Fibroblast of pulmonary artery (primary cell): ENCODE measurements around the gene JARID2.

Experiments
- DNase-seq: peaks from one replicate; pipeline ENCODE4 v3.0.0-alpha.2; 2010; ENCODE audit warnings: low read depth
- H3K4me3 ChIP-seq: replicated peaks from 2 replicates; pipeline ENCODE4 v1.5.1; 2011; ENCODE audit warnings: low read depth, mild to moderate bottlenecking, control low read depth, low read length, moderate library complexity
- TF ChIP-seq, protein P1 (sequence below): IDR thresholded peaks from 2 replicates; pipeline ENCODE4 v1.5.1; 2011; ENCODE audit warnings: mild to moderate bottlenecking, control low read depth, low read length, inconsistent platforms; ENCODE audit errors: missing control alignments

The JARID2 gene

DNA sequence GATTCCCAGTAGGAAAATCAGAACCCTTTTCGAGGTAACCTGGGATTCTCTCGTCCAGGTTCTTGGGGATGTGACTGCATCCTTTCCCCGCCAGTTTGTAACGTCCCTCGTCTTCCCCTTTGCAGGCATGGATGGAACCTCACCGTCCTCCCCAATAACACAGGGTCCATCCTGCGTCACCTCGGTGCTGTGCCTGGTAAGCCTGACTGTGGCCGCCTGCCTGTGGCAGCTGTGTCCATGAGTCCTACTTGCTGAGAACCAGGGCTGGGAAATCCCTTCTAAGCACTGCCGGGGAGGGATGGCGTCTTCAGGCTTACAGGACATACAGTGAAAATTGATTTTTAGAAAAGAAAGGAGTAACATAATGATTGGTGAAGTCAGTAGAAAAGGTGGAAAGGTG is 261.4 kb downstream of the JARID2 start:
- no peak overlapping the region for H3K4me3 ChIP-seq
- DNase-seq, result no peak
- TF ChIP-seq, protein P1, sequence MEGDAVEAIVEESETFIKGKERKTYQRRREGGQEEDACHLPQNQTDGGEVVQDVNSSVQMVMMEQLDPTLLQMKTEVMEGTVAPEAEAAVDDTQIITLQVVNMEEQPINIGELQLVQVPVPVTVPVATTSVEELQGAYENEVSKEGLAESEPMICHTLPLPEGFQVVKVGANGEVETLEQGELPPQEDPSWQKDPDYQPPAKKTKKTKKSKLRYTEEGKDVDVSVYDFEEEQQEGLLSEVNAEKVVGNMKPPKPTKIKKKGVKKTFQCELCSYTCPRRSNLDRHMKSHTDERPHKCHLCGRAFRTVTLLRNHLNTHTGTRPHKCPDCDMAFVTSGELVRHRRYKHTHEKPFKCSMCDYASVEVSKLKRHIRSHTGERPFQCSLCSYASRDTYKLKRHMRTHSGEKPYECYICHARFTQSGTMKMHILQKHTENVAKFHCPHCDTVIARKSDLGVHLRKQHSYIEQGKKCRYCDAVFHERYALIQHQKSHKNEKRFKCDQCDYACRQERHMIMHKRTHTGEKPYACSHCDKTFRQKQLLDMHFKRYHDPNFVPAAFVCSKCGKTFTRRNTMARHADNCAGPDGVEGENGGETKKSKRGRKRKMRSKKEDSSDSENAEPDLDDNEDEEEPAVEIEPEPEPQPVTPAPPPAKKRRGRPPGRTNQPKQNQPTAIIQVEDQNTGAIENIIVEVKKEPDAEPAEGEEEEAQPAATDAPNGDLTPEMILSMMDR, result no peak

DNA sequence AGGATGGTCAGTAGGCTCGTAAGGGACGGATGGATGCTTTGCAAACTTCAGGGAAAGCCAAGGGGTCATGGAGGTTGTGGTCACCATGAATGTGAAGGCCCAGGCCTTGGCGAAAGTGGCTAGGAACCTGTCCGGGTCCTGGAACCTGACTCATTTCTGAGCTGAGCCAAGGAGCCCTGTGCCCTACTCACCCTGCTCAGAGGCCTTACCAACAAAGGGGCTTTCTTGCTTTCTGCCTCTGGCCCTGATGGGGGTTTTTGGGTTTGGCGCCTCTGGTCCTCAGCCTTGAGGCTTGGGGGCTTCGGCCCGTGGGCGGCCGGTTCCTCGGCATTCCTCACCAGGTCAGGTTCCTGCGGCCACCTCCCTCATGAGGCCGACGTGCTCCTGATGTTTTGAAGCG is 261.9 kb downstream of the JARID2 start:
- TF ChIP-seq, protein P1, result no peak
- DNase-seq, result no peak
- no peak overlapping the region for H3K4me3 ChIP-seq

DNA sequence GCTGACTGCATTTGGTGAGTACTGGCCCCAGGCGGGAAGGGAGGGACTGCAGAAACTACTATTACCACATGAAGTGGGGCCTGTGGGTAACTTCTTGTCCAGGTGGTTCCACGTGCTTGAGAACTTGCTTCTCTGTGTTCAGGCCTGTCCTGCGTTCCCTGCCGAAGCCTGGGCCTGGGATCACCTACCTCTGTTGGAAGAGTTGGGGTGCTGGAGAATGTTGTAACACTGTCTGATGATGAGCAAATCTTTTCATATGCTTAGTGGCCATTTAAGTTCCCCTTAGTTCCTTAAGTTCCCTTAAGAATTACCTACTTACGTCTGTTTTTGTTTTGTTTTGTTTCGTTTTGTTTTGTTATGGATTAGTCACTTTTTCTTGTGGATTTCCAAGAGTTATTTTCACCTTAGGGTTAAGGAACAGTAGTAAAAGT is 262.6 kb downstream of the JARID2 start:
- no peak overlapping the region for H3K4me3 ChIP-seq
- TF ChIP-seq, protein P1, result no peak

DNA sequence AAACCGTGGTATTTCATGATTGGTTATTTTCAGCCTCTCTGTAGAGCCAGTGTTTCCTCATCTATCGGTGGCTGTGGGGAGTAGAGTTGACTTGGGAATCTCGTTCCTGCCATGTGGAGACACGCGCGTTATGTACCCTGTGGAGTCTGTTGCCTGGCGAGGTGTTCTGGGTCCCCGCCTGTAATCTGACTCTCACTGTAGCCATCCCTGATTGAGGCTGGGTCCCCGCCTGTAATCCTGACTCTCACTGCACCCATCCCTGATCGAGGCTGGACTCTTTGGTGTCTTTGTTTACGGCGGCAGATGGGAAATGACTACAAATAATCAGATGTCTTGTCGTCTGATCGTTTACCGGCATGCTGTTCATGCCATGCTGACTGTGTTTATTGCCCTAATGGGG is 263.1 kb downstream of the JARID2 start:
- no peak overlapping the region for H3K4me3 ChIP-seq
- TF ChIP-seq, protein P1, result no peak
- no peak for DNase-seq

More for the DNA sequence above, 262.6 kb downstream of the JARID2 start:
- DNase-seq, result no peak

DNA sequence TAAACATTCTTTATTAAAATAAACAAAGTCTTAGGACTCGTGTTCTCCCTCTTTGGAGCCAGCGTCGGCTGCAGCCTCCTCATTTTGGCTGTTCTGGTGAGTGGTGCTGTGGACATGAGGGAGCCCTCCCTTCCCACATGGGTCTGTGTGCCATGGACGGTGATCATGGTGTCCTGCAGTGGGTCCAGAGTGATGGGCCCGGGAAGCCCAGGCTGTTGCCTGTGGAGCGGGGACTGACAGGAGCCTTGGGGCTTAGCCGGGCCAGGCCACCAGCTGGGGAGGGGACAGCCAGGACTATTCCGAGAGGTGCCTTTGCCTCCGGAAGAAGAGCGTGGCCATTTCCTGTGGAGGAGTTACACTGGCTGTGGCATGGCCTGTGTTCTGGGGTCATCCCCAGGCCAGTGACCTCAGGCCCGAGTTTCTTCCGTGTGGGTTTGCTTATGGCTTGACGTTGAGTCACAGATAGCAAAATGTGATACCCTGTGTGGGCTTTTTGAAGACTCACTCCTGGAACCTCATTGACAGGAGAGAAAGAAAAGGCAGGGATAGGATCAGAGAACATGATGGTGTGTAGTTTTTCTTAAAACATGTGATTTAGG is 263.6 kb downstream of the JARID2 start:
- TF ChIP-seq, protein P1, result no peak
- no peak for DNase-seq
- no peak overlapping the region for H3K4me3 ChIP-seq

DNA sequence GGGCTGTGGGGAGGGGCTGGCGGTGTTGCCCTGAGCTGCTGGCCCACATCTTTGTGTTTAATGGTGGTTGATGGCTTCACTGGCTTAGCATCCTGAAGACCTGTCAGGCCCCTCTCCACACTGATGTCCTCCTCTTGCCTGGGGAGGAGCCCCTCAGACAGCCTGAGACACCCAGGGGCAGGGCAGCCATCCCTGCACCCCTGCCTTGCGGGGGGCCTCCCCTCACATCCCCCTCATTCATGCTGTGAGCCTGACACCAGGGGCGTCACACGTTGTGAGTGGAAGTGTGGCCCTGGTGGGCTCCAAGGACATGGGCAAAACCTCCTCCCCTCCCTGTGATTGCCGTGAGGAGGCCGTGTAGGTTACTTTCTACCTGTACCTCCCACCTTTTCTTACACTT is 264.3 kb downstream of the JARID2 start:
- no peak for DNase-seq
- TF ChIP-seq, protein P1, result no peak
- no peak overlapping the region for H3K4me3 ChIP-seq
